Stimulated activated naive CD8-positive, alpha-beta T cell treated with anti-CD3 and anti-CD28 coated beads, Interleukin-15, Interleukin-2, amounts not matched to agents 100 ng/mL and 50 ng/mL, for 24 hours (primary cell): ENCODE data around the gene PPP3CB.

Experiments used
- H3K27ac Mint-ChIP-seq: one replicate; pipeline ENCODE4 v1.8.0; 2021; ENCODE audit warnings: mild to moderate bottlenecking, mixed read lengths
- H3K27me3 Mint-ChIP-seq: one replicate; pipeline ENCODE4 v1.8.0; 2021; ENCODE audit warnings: mixed read lengths
- H3K36me3 Mint-ChIP-seq: one replicate; pipeline ENCODE4 v1.8.0; 2021; ENCODE audit warnings: low read depth, mixed read lengths
- H3K4me1 Mint-ChIP-seq: one replicate; pipeline ENCODE4 v1.8.0; 2021; ENCODE audit warnings: low read depth, mixed read lengths
- H3K4me3 Mint-ChIP-seq: one replicate; pipeline ENCODE4 v1.8.0; 2021; ENCODE audit warnings: mild to moderate bottlenecking, mixed read lengths
- H3K9me3 Mint-ChIP-seq: one replicate; pipeline ENCODE4 v1.8.0; 2021; ENCODE audit warnings: mixed read lengths

The PPP3CB gene

DNA sequence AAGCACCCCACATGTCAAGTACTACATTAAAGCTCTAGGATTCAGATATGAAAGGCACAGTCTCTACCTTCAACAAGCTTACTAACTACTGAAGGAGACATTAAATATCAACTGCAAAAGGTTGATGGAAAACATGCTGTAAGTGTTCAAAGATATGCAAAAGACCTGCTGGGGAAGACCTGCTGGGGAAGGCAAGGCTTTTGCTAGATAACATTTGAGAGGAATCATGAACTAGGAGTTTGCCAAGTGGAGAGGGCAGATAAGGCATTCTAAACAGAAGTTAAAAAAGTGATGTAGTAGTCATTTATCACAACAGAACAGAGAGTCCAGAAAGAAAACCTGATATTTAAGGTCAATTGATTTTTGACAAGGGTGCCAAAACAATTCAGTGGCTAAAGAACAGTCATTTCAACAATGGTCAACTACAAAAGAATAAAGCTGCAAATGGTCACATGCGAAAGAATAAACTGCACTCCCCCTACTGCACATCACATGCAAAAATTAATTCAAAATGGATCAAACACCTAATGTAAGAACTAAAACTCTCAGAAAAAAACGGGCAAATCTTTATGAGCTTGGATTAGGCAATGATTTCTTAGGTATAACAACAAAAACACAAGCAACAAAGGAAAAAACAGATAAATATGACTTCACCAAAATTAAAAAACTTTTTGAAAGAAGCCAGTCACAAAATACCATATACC lies 39.5 kb downstream of the PPP3CB start:
- H3K4me3 Mint-ChIP-seq, result no peak overlapping the region
- no peak overlapping the region for H3K27ac Mint-ChIP-seq
- peaks cover 30% of the 10 kb centered on the region for H3K36me3 Mint-ChIP-seq

DNA sequence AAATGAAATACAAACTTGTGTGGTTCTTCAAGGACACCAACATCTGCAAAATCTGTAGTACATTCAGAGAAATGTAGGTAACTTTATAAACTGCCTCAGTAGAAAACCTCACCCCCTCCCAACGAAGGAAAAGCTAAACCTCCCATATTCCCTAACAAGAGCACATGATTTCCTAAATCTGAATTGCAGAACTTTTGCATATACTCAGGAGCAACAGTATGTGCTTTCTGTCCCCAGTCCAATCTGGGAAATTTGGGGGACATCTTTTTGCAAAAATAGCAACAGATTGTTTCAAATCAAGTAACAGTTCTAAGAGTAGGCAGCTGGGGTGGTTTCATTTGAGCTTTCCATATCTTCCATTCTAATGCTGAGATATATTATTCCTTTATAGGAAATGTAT lies 46.7 kb downstream of the PPP3CB start:
- Mint-ChIP-seq H3K36me3 (peaks cover 28% of the 10 kb centered on the region), H3K27me3 (no peaks in the 10 kb centered on the region), H3K4me1 (no peaks in the 10 kb centered on the region), H3K27ac (no peak overlapping the region), H3K9me3 (no peaks in the 10 kb centered on the region), H3K4me3 (no peak overlapping the region)

More for the DNA sequence above, 39.5 kb downstream of the PPP3CB start:
- Mint-ChIP-seq H3K4me1 (no peaks in the 10 kb centered on the region), H3K9me3 (no peaks in the 10 kb centered on the region), H3K27me3 (no peaks in the 10 kb centered on the region)

DNA sequence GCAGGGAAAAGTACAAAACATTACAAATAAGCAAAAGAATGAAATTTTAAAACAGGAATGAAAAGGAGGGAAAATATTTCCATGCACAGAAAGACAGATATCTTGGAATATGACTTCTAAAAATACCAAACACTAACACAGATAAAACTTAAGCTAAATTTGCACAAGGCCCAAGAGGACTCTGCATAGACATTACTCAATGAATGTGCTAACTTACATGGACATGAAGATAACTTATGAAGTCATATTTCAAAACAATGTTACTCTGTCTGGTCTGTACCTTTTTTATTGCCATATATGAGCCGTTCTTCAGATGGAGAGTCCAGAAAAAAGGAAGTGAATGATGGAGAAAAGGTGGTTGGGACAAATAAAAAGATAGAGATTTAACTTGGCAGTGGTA lies 47.4 kb downstream of the PPP3CB start:
- H3K4me3 Mint-ChIP-seq, result no peak overlapping the region
- H3K9me3 Mint-ChIP-seq, result no peaks in the 10 kb centered on the region
- H3K4me1 Mint-ChIP-seq, result no peaks in the 10 kb centered on the region
- H3K27ac Mint-ChIP-seq, result no peak overlapping the region
- H3K36me3 Mint-ChIP-seq, result peaks cover 25% of the 10 kb centered on the region
- no peaks in the 10 kb centered on the region for H3K27me3 Mint-ChIP-seq

GRCh38 chr10:73446926-73447325 lies 48.9 kb downstream of the PPP3CB start:
- Mint-ChIP-seq H3K4me1 (no peaks in the 10 kb centered on the region), H3K9me3 (no peaks in the 10 kb centered on the region), H3K27ac (no peak overlapping the region), H3K36me3 (peaks cover 27% of the 10 kb centered on the region), H3K4me3 (no peak overlapping the region), H3K27me3 (no peaks in the 10 kb centered on the region)

GRCh38 chr10:73444457-73444856 lies 51.4 kb downstream of the PPP3CB start:
- H3K4me3 Mint-ChIP-seq, result no peak overlapping the region
- peaks cover 7% of the 10 kb centered on the region for H3K4me1 Mint-ChIP-seq
- no peaks in the 10 kb centered on the region for H3K9me3 Mint-ChIP-seq
- no peak overlapping the region for H3K27ac Mint-ChIP-seq
- H3K36me3 Mint-ChIP-seq, result peaks cover 33% of the 10 kb centered on the region
- H3K27me3 Mint-ChIP-seq, result no peaks in the 10 kb centered on the region

GRCh38 chr10:73439605-73440312 lies 56.1 kb downstream of the PPP3CB start:
- H3K27ac Mint-ChIP-seq, result peak overlapping the region; percentile 1

GRCh38 chr10:73439055-73439454 lies 56.8 kb downstream of the PPP3CB start:
- no peaks in the 10 kb centered on the region for H3K27me3 Mint-ChIP-seq
- no peak overlapping the region for H3K27ac Mint-ChIP-seq

More at GRCh38 chr10:73439605-73440312, 56.1 kb downstream of the PPP3CB start:
- Mint-ChIP-seq H3K4me3 (no peak overlapping the region), H3K27me3 (no peaks in the 10 kb centered on the region), H3K4me1 (peaks cover 11% of the 10 kb centered on the region), H3K9me3 (no peaks in the 10 kb centered on the region), H3K36me3 (peaks cover 32% of the 10 kb centered on the region)

GRCh38 chr10:73433538-73433867 lies 62.3 kb downstream of the PPP3CB start, which contains the start of gene MSS51:
Gene MSS51, minus strand, starts transcription at chr10:73433561. Its CDS starts 5,277 bp downstream, at chr10:73428284.
- Mint-ChIP-seq H3K36me3 (peaks cover 24% of the 10 kb centered on the region), H3K4me3 (no peak within 1 kb of the TSS), H3K4me1 (peaks cover 7% of the 10 kb centered on the region), H3K27me3 (no peaks in the 10 kb centered on the region), H3K9me3 (no peaks in the 10 kb centered on the region), H3K27ac (no peak within 1 kb of the TSS)

More at GRCh38 chr10:73439055-73439454, 56.8 kb downstream of the PPP3CB start:
- Mint-ChIP-seq H3K36me3 (peaks cover 28% of the 10 kb centered on the region), H3K4me3 (no peak overlapping the region), H3K9me3 (no peaks in the 10 kb centered on the region), H3K4me1 (peaks cover 11% of the 10 kb centered on the region)

DNA sequence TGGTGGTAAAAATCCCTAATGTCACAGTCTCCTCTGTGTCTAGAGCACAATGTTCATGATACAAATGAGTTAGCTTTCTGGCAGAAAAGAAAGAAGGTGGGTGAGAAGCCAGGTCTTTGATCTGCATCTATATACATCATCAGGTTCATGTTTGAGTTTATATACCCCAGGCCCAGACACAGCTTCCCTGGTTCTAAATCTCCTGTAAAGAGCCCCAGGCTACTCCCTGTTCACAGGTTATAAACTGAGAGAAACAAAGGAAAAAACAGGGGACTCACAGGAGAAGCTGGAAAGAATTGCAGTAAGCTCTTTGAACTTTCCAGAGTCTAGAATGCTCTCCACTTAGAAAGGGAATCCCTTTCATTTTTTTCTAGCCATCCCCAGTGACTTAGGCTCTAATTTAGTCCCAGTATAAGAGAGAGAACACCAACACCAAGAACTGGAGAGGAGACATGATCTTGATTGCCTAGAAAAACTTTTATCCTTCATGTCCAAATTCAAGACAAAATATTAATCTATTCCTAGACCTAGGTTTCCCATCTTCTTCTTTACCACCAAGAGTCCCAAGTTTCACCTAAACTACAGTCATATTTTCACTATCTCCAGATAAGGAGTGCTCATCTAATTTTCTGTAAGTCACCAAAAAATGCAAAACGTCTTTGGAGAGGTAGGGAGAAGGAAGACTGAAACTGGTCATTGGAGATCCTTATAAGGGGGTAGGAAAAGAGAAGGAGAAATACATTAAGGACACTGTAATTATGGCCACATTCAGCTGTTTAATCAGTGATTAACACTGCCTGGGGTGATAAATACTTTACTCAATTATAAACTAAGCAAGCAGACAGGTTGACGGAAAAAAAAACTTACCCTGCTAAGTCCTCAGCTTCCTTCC lies 62.9 kb downstream of the PPP3CB start:
- peaks cover 7% of the 10 kb centered on the region for H3K4me1 Mint-ChIP-seq
- no peaks in the 10 kb centered on the region for H3K9me3 Mint-ChIP-seq
- H3K36me3 Mint-ChIP-seq, result peaks cover 27% of the 10 kb centered on the region
- no peak overlapping the region for H3K27ac Mint-ChIP-seq
- no peak overlapping the region for H3K4me3 Mint-ChIP-seq
- H3K27me3 Mint-ChIP-seq, result no peaks in the 10 kb centered on the region

GRCh38 chr10:73426318-73426717 lies 69.5 kb downstream of the PPP3CB start:
- Mint-ChIP-seq H3K27ac (no peak overlapping the region), H3K9me3 (no peaks in the 10 kb centered on the region), H3K4me1 (peaks cover 12% of the 10 kb centered on the region), H3K4me3 (no peak overlapping the region), H3K27me3 (no peaks in the 10 kb centered on the region), H3K36me3 (peaks cover 55% of the 10 kb centered on the region)

GRCh38 chr10:73424478-73424877 lies 71.3 kb downstream of the PPP3CB start:
- H3K36me3 Mint-ChIP-seq, result peaks cover 48% of the 10 kb centered on the region
- no peaks in the 10 kb centered on the region for H3K9me3 Mint-ChIP-seq
- H3K27me3 Mint-ChIP-seq, result no peaks in the 10 kb centered on the region

GRCh38 chr10:73423309-73423708 lies 72.5 kb downstream of the PPP3CB start:
- no peaks in the 10 kb centered on the region for H3K9me3 Mint-ChIP-seq
- peaks cover 12% of the 10 kb centered on the region for H3K4me1 Mint-ChIP-seq
- H3K36me3 Mint-ChIP-seq, result peaks cover 46% of the 10 kb centered on the region
- no peaks in the 10 kb centered on the region for H3K27me3 Mint-ChIP-seq
- no peak overlapping the region for H3K4me3 Mint-ChIP-seq
- H3K27ac Mint-ChIP-seq, result peak overlapping the region; percentile 77

More at GRCh38 chr10:73424478-73424877, 71.3 kb downstream of the PPP3CB start:
- H3K4me1 Mint-ChIP-seq, result peaks cover 12% of the 10 kb centered on the region
- H3K4me3 Mint-ChIP-seq, result no peak overlapping the region
- H3K27ac Mint-ChIP-seq, result no peak overlapping the region

DNA sequence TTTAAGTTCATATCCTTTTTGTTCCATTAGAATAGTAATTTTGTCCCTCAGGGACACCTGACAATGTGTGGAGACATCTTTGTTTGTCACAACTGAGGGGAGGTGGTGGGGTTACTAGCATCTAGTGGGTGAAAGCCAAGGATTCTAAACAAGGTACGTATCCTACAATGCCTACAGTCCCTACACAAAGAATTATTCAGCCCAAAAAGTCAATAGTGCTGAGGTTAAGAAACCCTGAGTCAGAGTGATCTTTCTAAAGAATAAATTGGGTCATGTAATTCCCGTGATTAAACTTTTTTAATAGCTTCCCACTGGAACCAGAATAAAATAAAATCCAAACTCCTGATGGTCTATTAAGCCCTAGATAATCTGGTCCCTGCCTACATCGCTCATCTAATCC lies 79.3 kb downstream of the PPP3CB start:
- H3K27me3 Mint-ChIP-seq, result peaks cover 7% of the 10 kb centered on the region
- no peak overlapping the region for H3K4me3 Mint-ChIP-seq
- peaks cover 30% of the 10 kb centered on the region for H3K4me1 Mint-ChIP-seq
- H3K27ac Mint-ChIP-seq, result no peak overlapping the region
- no peaks in the 10 kb centered on the region for H3K9me3 Mint-ChIP-seq
- H3K36me3 Mint-ChIP-seq, result peaks cover 7% of the 10 kb centered on the region

- no peaks in the 10 kb centered on the region for H3K9me3 Mint-ChIP-seq
- peak overlapping the region; percentile 85 for H3K27ac Mint-ChIP-seq
- H3K36me3 Mint-ChIP-seq, result peaks cover 26% of the 10 kb centered on the region
- peaks cover 50% of the 10 kb centered on the region for H3K4me1 Mint-ChIP-seq
- H3K27me3 Mint-ChIP-seq, result peaks cover 7% of the 10 kb centered on the region
- H3K4me3 Mint-ChIP-seq, result peak overlapping the region; percentile 99
These were observed 81.4 kb downstream of the PPP3CB start for GRCh38 chr10:73414230-73414945.
